A549 (cell line): ENCODE data around the gene ATAD3A. TPM values are rescaled to one million over a fixed set of nuclear protein-coding genes. Genes with fewer than 3 reads are reported as not detected.

Source experiments
- ATAC-seq, 2 experiments: fragments of 200-7000 bp in 1 of 2; fragments of >200 bp in 1 of 2; cut with Nextera tagmentation in 1 of 2; cut with Tn5 transposase in 1 of 2; 3 replicates each; pipeline versions ENCODE4 v1.8.0 to v1.9.1; 2018 to 2020; ENCODE audit warnings: mild to moderate bottlenecking in 1 of 2, moderate library complexity in 1 of 2
- CTCF ChIA-PET: fragments of 300-600 bp; sonication (Branson Sonifier 250); formaldehyde crosslinking; extraction: SDS; loops from one replicate; lab custom pipeline; 2021; ENCODE audit warnings: antibody characterized with exemption, inconsistent platforms; lab: Yijun Ruan, JAX
- POLR2A ChIA-PET: fragments of 350-600 bp; formaldehyde crosslinking; extraction: SDS; loops from one replicate; lab custom pipeline; 2021; ENCODE audit warnings: antibody characterized with exemption, inconsistent platforms; lab: Yijun Ruan, JAX
- DNase-seq, 2 experiments: peaks; one replicate each; pipeline versions ENCODE4 v3.0.0 to v3.0.0-alpha.2; 2011 to 2016; ENCODE audit warnings: low read depth in 1 of 2, low spot score in 1 of 2
- FAIRE-seq: peaks from 2 replicates; lab custom pipeline; 2011; peaks lifted over from hg19 to GRCh38; lab: Jason Lieb, UNC
- H3K27ac ChIP-seq, 2 experiments: fragments of >200 bp; sonication (Bioruptor Twin); formaldehyde crosslinking; 3 replicates each; pipeline ENCODE4 v1.5.1; 2016 to 2017
- H3K4me1 ChIP-seq: fragments of >200 bp; sonication (Bioruptor Twin); formaldehyde crosslinking; 3 replicates; pipeline ENCODE4 v1.6.1; 2016
- H3K4me2 ChIP-seq: fragments of >200 bp; sonication (Bioruptor Twin); formaldehyde crosslinking; 3 replicates; pipeline ENCODE4 v1.6.1; 2016
- H3K4me3 ChIP-seq: fragments of >200 bp; sonication (Bioruptor Twin); formaldehyde crosslinking; 3 replicates; pipeline ENCODE4 v1.5.1; 2016
- H3K9me3 ChIP-seq: fragments of >200 bp; sonication (Bioruptor Twin); formaldehyde crosslinking; 3 replicates; pipeline ENCODE4 v1.6.1; 2016
- CBX2 ChIP-seq: fragments of 200-600 bp; sonication (generic); IDR thresholded peaks from 2 replicates; pipeline ENCODE4 v1.6.1; 2016; ENCODE audit warnings: low read depth, mild to moderate bottlenecking, borderline replicate concordance
- EHMT2 ChIP-seq: fragments of 200-600 bp; sonication (generic); IDR thresholded peaks from 2 replicates; pipeline ENCODE4 v1.6.1; 2016; ENCODE audit warnings: antibody characterized with exemption, low read depth, mild to moderate bottlenecking, moderate library complexity
- EP300 ChIP-seq, 2 experiments: fragments of >200 bp; sonication (Bioruptor Twin); formaldehyde crosslinking; IDR thresholded peaks; 2 replicates in 1 of 2; 3 replicates in 1 of 2; pipeline ENCODE4 v1.6.1; 2016 to 2017
- FOSB ChIP-seq: fragments of 250-450 bp; sonication (Bioruptor Pico); IDR thresholded peaks from 2 replicates; pipeline ENCODE4 v1.5.0; 2020; ENCODE audit warnings: mild to moderate bottlenecking, moderate library complexity
- FOXS1 ChIP-seq: fragments of 250-450 bp; sonication (Bioruptor Pico); IDR thresholded peaks from 2 replicates; pipeline ENCODE4 v1.5.0; 2020; ENCODE audit warnings: mild to moderate bottlenecking, moderate library complexity
- GATA3 ChIP-seq: IDR thresholded peaks from 2 replicates; pipeline ENCODE4 v1.6.1; 2012; ENCODE audit warnings: borderline replicate concordance
- HOXB5 ChIP-seq: fragments of 250-450 bp; sonication (Bioruptor Pico); IDR thresholded peaks from 2 replicates; pipeline ENCODE4 v1.5.0; 2020; ENCODE audit warnings: mild to moderate bottlenecking, moderate library complexity
- JUN ChIP-seq, 2 experiments: fragments of >200 bp; sonication (Bioruptor Twin); formaldehyde crosslinking; IDR thresholded peaks; 2 replicates in 1 of 2; 3 replicates in 1 of 2; pipeline ENCODE4 v1.6.1; 2016 to 2017
- JUNB ChIP-seq: fragments of >200 bp; sonication (Bioruptor Twin); formaldehyde crosslinking; IDR thresholded peaks from 2 replicates; pipeline ENCODE4 v1.6.1; 2016
- MAZ ChIP-seq: fragments of 150-350 bp; IDR thresholded peaks from 2 replicates; pipeline ENCODE4 v1.6.1; 2014; ENCODE audit warnings: antibody characterized with exemption, low read depth, low read length, borderline replicate concordance
- MYC ChIP-seq: IDR thresholded peaks from 2 replicates; pipeline ENCODE4 v1.6.1; 2012; ENCODE audit warnings: mild to moderate bottlenecking, inconsistent platforms, low read length, improper control_type of control experiment, borderline replicate concordance
- POLR2A ChIP-seq: IDR thresholded peaks from 2 replicates; pipeline ENCODE4 v1.6.1; 2012; ENCODE audit warnings: mild to moderate bottlenecking, low read length
- POLR2AphosphoS2 ChIP-seq: conservative IDR thresholded peaks from 2 replicates; pipeline ENCODE4 v1.6.1; 2012; ENCODE audit warnings: low read length, improper control_type of control experiment, inconsistent platforms
- RARB ChIP-seq: fragments of 250-450 bp; sonication (Bioruptor Pico); IDR thresholded peaks from 2 replicates; pipeline ENCODE4 v1.8.0; 2021; ENCODE audit warnings: mild to moderate bottlenecking, moderate library complexity
- RFX5 ChIP-seq: fragments of 450-650 bp; IDR thresholded peaks from 2 replicates; pipeline ENCODE4 v1.7.1; 2014; ENCODE audit warnings: antibody characterized with exemption, mild to moderate bottlenecking, moderate library complexity
- RNF2 ChIP-seq: fragments of 200-600 bp; sonication (generic); IDR thresholded peaks from 2 replicates; pipeline ENCODE4 v1.6.1; 2016; ENCODE audit warnings: low read depth, mild to moderate bottlenecking, antibody characterized with exemption, moderate library complexity, borderline replicate concordance
- TP53 ChIP-seq: fragments of 250-450 bp; sonication (Bioruptor Pico); IDR thresholded peaks from 2 replicates; pipeline ENCODE4 v1.5.0; 2021; ENCODE audit warnings: mild to moderate bottlenecking, moderate library complexity
- ZFP36 ChIP-seq: fragments of 450-650 bp; IDR thresholded peaks from 2 replicates; pipeline ENCODE4 v1.6.1; 2014; ENCODE audit warnings: borderline replicate concordance; ENCODE audit not compliant: partially characterized antibody
- WGBS: methylation state at CpG from one replicate; pipeline ENCODE4 v1.1.6; 2017; ENCODE audit errors: missing lambda C conversion rate; 5-methylcytosine and 5-hydroxymethylcytosine counted together
- polyA plus RNA-seq, 4 experiments: library from polyadenylated mRNA; depleted of rRNA in 3 of 4; stranded (reverse); fragments of >200 nt; fragmentation: RNase III in 1 of 4; extraction: RNeasy Plus Mini Kit Qiagen cat#74134 plus additional on column Dnase treatment in 1 of 4; gene quantifications; 2 replicates in 3 of 4; 3 replicates in 1 of 4; pipeline ENCODE4 v1.2.3, GENCODE V29; 2011 to 2017
- TF ChIP-seq, protein P1 (sequence below): fragments of 200-600 bp; sonication (generic); IDR thresholded peaks from 2 replicates; pipeline ENCODE4 v1.6.1; 2016; ENCODE audit warnings: antibody characterized with exemption, mild to moderate bottlenecking, moderate library complexity
- TF ChIP-seq, protein P2 (sequence below): IDR thresholded peaks from 2 replicates; pipeline ENCODE4 v1.6.1; 2012
- TF ChIP-seq, protein P3 (sequence below): fragments of 450-650 bp; IDR thresholded peaks from 2 replicates; pipeline ENCODE4 v1.6.1; 2014; ENCODE audit warnings: antibody characterized with exemption
- TF ChIP-seq, protein P4 (sequence below): fragments of 250-450 bp; sonication (Bioruptor Pico); IDR thresholded peaks from 2 replicates; pipeline ENCODE4 v1.5.0; 2020; ENCODE audit warnings: low read depth, mild to moderate bottlenecking, moderate library complexity
- TF ChIP-seq, protein P5 (sequence below): fragments of >200 bp; sonication (Bioruptor Twin); formaldehyde crosslinking; IDR thresholded peaks from 2 replicates; pipeline ENCODE4 v1.6.1; 2016

Gene ATAD3A
- polyA plus RNA-seq, 2 of the 4 experiments (the other 2 are of a cell fraction), result 10.9 to 27.2 TPM

DNA sequence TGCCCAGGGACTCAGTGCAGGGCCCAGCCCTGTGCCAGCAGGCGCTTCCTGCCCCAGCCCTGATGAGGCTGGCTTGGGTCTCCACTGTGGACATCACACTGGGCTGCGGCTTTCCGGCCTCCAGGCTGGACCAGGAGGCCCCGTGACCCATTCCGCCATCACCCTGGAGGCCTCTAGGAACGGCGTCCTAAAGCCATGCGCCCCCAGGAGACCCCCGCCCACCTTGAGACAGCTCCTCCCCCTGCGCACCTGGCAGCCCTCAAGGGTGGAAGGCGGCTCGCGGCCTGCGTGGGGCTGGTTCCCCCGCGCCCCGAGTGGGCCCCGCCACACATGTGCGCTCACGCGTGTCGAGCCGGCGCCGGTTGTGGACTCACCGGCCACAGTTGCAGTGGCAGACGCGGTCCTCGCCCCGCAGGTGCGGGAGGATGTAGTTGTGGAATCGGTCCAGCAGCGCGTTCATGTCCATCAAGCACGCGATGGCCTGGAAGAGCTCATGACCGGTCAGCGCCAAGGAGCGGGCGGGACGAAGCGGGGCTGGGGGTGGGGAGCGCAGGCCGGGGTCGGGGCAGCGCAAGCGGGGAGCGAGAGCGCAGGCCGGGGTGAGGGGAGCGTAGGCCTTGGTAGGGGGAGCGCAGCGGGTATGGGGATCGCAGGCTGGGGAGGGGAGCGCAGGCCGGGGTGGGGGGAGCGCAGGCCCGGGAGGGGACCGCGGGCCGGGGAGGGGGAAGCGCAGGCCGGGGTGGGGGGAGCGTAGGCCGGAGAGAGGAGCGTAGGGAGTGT lies 27.5 kb downstream of the ATAD3A start:
- ChIA-PET CTCF (no interaction called here), POLR2A (no interaction called here)
- H3K9me3 ChIP-seq, result no peaks in the 10 kb centered on the region
- H3K27ac ChIP-seq, result no peak overlapping the region
- DNase-seq (no peak), FAIRE-seq (no peak), ATAC-seq (no peak)
- no peak overlapping the region for H3K4me2 ChIP-seq
- 97% methylated on average over 12 of the region's 66 CpGs for WGBS
- no peak overlapping the region for H3K4me3 ChIP-seq
- TF ChIP-seq EP300 (IDR thresholded peaks at IDR 0.05) (no peak), RARB (CRISPR knock-in tag) (no peak), FOXS1 (CRISPR knock-in tag) (no peak), HOXB5 (CRISPR knock-in tag) (no peak), POLR2AphosphoS2 (no peak), MAZ (no peak), TP53 (CRISPR knock-in tag) (no peak)
- TF ChIP-seq, protein P1, sequence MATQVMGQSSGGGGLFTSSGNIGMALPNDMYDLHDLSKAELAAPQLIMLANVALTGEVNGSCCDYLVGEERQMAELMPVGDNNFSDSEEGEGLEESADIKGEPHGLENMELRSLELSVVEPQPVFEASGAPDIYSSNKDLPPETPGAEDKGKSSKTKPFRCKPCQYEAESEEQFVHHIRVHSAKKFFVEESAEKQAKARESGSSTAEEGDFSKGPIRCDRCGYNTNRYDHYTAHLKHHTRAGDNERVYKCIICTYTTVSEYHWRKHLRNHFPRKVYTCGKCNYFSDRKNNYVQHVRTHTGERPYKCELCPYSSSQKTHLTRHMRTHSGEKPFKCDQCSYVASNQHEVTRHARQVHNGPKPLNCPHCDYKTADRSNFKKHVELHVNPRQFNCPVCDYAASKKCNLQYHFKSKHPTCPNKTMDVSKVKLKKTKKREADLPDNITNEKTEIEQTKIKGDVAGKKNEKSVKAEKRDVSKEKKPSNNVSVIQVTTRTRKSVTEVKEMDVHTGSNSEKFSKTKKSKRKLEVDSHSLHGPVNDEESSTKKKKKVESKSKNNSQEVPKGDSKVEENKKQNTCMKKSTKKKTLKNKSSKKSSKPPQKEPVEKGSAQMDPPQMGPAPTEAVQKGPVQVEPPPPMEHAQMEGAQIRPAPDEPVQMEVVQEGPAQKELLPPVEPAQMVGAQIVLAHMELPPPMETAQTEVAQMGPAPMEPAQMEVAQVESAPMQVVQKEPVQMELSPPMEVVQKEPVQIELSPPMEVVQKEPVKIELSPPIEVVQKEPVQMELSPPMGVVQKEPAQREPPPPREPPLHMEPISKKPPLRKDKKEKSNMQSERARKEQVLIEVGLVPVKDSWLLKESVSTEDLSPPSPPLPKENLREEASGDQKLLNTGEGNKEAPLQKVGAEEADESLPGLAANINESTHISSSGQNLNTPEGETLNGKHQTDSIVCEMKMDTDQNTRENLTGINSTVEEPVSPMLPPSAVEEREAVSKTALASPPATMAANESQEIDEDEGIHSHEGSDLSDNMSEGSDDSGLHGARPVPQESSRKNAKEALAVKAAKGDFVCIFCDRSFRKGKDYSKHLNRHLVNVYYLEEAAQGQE, result no peak
- TF ChIP-seq, protein P2, sequence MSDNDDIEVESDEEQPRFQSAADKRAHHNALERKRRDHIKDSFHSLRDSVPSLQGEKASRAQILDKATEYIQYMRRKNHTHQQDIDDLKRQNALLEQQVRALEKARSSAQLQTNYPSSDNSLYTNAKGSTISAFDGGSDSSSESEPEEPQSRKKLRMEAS, result no peak
- H3K4me1 ChIP-seq, result no peaks in the 10 kb centered on the region

DNA sequence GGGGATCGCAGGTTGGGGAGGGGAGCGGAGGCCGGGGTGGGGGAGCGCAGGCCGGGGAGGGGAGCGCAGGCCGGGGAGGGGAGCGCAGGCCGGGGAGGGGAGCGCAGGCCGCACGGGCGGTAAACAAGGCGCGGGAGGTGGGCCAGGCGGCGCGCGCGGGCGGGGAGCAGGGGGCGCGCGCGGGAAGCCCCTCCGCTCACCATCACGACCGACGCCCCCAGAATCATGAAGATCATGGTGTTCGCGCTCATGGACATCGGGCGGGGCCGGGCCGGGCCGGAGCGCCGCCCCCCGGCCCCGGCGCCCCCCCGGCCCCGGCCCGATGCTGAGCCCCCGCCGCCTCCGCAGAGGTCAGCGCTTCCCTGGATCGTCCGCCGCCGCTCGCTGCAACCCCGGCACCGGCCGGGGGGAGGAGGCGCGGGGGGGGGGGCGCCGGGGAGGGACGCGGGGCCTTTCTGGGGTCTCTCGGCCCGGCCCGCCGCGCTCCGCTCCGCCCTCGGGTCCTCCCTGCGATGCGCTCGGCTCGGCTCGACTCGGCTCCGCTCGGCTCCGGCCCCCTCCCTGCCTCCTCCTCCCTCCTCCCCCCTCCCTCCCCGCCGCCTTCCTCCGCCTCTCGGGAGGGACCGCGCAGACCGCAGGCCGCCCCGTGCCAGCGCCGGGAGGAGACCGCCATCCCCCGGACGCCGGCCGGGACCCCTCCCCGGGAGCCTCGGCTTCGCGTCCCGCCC lies 28.3 kb downstream of the ATAD3A start, which contains the start of gene TMEM240:
Gene TMEM240, minus strand, starts transcription at position 535 of the 728 bp plus-strand sequence. Its CDS starts 278 bp downstream, at position 257.
- no peak within 1 kb of the TSS for H3K4me3 ChIP-seq
- ATAC-seq (no peak), FAIRE-seq (no peak), DNase-seq (no peak)
- 96% methylated on average over 45 of the region's 100 CpGs for WGBS
- H3K4me1 ChIP-seq, result no peaks in the 10 kb centered on the region
- H3K9me3 ChIP-seq, result no peaks in the 10 kb centered on the region
- no peak within 1 kb of the TSS for H3K27ac ChIP-seq
- H3K4me2 ChIP-seq, result no peak within 1 kb of the TSS
- TF ChIP-seq FOSB (CRISPR knock-in tag) (no peak), EP300 (IDR thresholded peaks at IDR 0.05) (no peak), MYC (no peak), FOXS1 (CRISPR knock-in tag) (no peak), POLR2A (no peak), ZFP36 (no peak), RNF2 (no peak), CBX2 (no peak), JUN (IDR thresholded peaks at IDR 0.05) (no peak), EHMT2 (no peak), RFX5 (no peak), JUNB (no peak), GATA3 (no peak)
- TF ChIP-seq, protein P3, sequence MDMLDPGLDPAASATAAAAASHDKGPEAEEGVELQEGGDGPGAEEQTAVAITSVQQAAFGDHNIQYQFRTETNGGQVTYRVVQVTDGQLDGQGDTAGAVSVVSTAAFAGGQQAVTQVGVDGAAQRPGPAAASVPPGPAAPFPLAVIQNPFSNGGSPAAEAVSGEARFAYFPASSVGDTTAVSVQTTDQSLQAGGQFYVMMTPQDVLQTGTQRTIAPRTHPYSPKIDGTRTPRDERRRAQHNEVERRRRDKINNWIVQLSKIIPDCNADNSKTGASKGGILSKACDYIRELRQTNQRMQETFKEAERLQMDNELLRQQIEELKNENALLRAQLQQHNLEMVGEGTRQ, result no peak
- TF ChIP-seq, protein P4, sequence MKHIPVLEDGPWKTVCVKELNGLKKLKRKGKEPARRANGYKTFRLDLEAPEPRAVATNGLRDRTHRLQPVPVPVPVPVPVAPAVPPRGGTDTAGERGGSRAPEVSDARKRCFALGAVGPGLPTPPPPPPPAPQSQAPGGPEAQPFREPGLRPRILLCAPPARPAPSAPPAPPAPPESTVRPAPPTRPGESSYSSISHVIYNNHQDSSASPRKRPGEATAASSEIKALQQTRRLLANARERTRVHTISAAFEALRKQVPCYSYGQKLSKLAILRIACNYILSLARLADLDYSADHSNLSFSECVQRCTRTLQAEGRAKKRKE, result no peak
- TF ChIP-seq, protein P5, sequence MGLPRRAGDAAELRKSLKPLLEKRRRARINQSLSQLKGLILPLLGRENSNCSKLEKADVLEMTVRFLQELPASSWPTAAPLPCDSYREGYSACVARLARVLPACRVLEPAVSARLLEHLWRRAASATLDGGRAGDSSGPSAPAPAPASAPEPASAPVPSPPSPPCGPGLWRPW, result no peak
- ChIA-PET POLR2A (no interaction called here), CTCF (no interaction called here)
